Cortex of kidney (tissue), 1 donor: ENCODE measurements around the gene JTB.

Source experiments
- DNase-seq: peaks from one replicate; lab custom pipeline; 2025; lab: John Stamatoyannopoulos, UW

JTB gene

DNA sequence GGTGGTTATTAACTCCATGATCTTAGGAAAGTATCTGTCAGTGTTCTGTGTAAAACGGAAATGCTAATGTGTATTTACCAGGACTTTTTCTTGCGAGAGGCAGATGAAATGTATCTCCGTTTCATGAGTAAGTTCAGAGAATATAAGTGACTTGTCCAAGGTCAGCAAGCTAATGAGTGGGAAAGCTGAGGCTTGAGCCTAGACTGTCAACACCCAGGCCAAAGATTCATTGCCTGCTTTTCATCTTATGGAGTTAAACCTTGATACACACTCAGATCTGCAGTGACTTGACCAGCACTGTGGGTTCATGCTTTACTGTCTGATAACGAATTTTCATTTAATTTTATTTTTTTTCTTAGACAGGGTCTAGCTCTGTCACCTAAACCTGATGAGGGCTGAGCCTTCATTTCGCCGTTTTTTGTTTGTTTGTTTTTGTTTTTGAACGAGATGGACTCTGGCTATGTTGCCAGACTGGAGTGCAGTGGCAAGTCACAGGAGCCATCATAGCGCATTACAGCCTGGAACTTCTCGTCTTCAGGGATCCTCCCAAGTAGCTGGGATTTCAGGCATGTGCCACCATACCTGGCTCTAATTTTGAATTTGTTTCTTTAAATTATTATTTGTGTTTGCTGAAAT is 918 bp upstream of the JTB start:
- no peak for DNase-seq

DNA sequence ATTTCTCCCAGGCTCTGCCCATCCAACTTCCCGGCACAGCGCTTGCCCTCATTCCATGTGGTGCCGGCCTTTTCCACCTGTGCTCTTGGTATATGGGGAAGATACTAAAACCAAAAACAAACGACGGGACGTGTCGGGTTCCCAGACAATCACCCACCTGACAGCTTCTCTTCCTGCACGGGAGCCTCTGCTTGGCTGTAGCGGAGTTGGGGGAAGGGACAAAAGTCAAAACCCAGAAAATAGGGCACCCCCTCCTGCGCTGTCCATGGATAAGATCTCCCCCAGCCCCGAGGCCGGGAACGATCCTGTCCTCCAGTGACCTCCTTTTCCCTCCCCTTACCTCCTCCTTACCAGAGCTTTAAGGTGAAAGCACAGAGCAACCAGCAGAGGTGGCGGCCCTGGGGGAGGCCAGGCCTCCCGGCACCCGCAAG is 640 bp downstream of the JTB start:
- DNase-seq = no peak

DNA sequence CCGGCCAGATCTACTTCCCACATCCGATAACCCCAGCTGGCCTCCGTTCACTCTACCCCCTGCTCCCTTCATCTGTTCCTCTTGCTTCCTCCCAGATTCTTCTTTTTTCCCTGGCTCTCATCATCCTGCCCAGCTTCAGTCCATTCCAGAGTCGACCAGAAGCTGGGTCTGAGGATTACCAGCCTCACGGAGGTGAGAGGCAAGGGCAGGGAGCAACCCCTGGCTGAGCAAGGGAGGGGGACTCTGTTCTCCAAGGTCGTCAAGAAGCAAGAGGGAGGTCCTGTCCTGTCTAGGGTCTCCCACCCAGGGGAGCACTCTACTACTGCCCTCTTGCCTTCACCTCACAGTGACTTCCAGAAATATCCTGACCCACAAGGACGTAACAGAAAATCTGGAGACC is 3.9 kb downstream of the JTB start:
- no peak for DNase-seq

- DNase-seq = no peak
These were observed 4.4 kb downstream of the JTB start for GRCh38 chr1:153973071-153973470.

- DNase-seq = no peak
These were observed 7.1 kb downstream of the JTB start for GRCh38 chr1:153970346-153970745.

- no peak for DNase-seq
These were observed 8.5 kb downstream of the JTB start for GRCh38 chr1:153968972-153969371.

- no peak for DNase-seq
These were observed 9.1 kb downstream of the JTB start for GRCh38 chr1:153968408-153968807.

DNA sequence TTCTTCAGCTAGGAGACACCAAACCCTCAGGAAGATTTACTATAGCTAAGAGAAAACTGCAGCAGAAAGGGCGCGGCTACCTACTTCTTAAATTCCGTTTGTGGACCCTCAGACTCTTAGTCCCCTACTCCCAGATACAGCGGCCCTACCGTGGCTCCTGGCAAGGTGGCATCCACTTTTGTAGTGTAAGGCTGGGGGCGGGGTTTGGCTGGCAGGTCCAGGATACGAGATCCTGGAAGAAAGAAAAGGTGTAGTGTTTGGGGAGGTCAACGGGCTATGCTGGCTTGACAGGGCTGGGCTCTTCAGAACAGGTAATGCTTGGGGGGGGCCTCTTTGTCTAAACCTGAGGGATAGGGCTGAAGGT is 9.5 kb downstream of the JTB start:
- DNase-seq = no peak

- no peak for DNase-seq
These were observed 10.1 kb downstream of the JTB start, which contains the start of gene CREB3L4 for GRCh38 chr1:153967107-153967999. Gene CREB3L4, plus strand, starts transcription at chr1:153967902. Its CDS starts 624 bp downstream, at chr1:153968526.

GRCh38 chr1:153963850-153964331 is 13.6 kb downstream of the JTB start:
- no peak for DNase-seq

GRCh38 chr1:153963030-153963849 is 14.2 kb downstream of the JTB start, which contains the start of gene SLC39A1:
Gene SLC39A1, minus strand, starts transcription at chr1:153963537. Its CDS starts 822 bp downstream, at chr1:153962715.
- DNase-seq = no peak

DNA sequence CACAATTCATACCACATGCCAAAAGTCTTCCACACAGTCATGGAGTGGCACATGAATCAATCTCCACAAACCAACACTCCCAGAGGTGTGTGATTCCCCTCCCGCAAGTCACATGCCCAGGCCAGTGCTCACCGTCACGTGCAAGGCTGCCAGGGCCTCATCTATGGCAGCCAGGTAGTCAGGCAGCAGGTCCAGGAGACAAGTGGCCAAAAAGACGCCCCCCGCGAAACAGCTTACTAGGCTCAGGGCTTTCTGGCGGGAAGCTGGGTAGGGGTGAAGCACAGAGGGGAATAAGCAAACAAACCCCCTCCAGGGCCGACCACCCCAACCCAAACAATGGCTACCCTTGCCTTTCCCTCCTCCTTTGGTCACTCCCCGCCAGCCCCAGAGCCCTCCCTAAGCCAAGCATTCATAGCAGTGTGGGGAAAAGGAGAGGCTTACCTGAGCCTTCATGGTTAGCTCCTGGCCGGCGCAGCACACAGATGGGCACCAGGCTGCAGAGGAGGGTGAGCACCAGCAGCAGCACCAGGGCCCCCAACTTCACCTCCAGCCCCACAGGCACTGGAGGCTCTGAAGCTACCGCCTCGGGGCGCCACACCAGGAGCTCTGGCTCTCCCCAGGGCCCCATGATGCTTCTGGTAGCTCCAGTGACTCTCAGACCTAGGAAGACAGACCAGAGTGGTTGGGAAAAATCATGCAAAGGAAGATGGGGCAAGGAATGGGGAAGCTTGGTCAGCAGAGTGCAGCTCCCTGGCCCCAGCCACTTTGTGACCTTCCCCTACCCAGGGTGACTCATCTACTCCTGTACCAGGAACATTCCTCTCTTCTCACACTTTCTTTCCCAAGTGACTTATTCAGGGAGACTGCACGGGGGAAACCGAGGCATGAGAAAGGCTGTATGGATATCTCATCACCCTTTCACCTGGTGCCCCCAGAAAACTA is 15.1 kb downstream of the JTB start:
- DNase-seq = no peak

DNA sequence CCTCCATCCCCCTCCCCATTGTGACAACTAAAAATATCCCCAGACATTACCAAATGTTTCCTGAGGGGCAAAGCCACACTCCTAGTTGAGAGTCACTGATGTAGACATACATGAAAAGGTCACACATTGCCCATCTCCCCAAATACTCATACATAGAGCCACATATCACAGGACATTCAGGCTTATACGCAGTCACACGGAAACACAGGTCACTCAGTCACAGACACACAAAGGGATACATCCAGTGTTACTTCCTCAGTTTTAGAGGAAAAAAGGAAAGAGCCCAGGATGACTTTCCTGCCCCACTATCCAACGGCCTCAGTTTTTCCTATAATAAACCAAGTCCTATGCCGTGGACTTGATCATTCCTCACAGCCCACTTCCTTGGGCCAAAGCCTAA is 16.1 kb downstream of the JTB start:
- DNase-seq = no peak

GRCh38 chr1:153960206-153960605 is 17.3 kb downstream of the JTB start:
- DNase-seq = no peak

DNA sequence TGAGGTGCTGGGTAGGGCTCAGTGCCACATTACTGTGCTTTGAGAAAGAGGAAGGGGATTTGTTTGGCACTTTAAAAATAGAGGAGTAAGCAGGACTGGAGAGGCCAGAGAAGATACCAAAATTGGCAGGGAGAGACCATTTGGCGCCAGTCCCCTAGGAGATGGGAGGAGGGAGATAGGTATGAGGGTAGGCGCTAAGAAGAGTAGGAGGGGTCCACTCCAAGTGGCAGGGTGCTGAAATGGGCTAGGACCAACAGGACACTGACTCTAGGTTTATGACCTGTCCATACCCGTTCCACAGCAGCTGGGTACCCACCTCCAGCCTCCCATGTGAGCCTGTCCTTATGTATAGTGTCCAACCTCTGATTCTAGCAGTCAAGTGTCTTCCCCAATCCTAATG is 18.0 kb downstream of the JTB start:
- DNase-seq = no peak

DNA sequence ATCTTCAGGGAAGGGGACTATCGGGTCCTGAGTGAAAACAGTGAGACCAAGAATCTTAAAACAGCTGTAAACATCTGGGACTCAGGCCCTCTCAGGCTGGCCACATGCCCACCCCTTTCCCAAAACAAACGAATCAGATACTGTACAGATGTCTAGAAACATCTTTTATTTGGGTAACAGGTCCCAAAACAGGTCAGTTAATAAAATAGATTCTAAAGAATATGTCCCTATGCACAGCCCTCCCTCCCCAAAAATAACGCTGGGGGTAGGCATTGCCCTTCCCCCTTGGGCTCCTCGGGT is 18.6 kb downstream of the JTB start:
- DNase-seq = no peak

GRCh38 chr1:153958111-153958960 is 19.1 kb downstream of the JTB start, which contains the start of gene CRTC2:
Gene CRTC2, minus strand, starts transcription at chr1:153958612. Its CDS starts 115 bp downstream, at chr1:153958497.
- DNase-seq = peak; percentile 35

GRCh38 chr1:153957744-153958110 is 19.7 kb downstream of the JTB start:
- no peak for DNase-seq

- DNase-seq = no peak
These were observed 20.3 kb downstream of the JTB start for GRCh38 chr1:153956997-153957715.

DNA sequence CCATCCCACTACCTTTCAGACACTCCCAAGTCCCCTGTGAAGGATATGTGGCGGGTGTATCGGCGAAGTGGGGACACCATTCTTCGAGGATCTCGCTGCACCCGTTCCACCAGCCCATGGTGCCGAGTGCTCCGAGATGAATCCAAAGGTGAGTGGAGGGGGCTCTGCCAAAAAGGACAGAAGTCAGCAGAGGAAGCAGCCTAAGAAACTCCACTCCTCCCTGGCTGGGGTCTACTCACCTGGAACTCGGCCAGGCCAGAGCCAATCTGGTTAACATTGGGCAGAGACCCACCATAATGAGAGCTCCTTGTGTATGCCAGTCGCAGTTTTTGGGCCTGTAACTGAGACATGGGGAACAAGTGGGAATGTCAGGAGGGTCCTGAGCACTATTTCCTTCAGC is 22.6 kb downstream of the JTB start:
- DNase-seq = no peak
